Osteoblast (primary cell): ENCODE measurements around the gene ING4. TPM values are rescaled to one million over a fixed set of nuclear protein-coding genes. Genes with fewer than 3 reads are reported as not detected.

ENCODE experiments used
- DNase-seq: peaks from one replicate; pipeline ENCODE4 v3.0.0; 2011; ENCODE audit warnings: low spot score, mixed read lengths; ENCODE audit not compliant: insufficient read length; ENCODE audit errors: missing footprints
- H2AFZ ChIP-seq: 2 replicates; pipeline ENCODE4 v1.6.0; 2011; ENCODE audit warnings: mild to moderate bottlenecking, low read length
- H3K27ac ChIP-seq: 2 replicates; pipeline ENCODE4 v1.5.1; 2011; ENCODE audit warnings: mild to moderate bottlenecking, low read depth, low read length, moderate library complexity
- H3K27me3 ChIP-seq: 2 replicates; pipeline ENCODE4 v1.6.0; 2012; ENCODE audit warnings: mild to moderate bottlenecking, control low read depth, inconsistent platforms, low read length, moderate library complexity; ENCODE audit not compliant: insufficient read depth
- H3K36me3 ChIP-seq: 2 replicates; pipeline ENCODE4 v1.5.1; 2011; ENCODE audit warnings: mild to moderate bottlenecking, low read length, control low read depth, moderate library complexity; ENCODE audit not compliant: insufficient read depth
- H3K4me1 ChIP-seq: 2 replicates; pipeline ENCODE4 v1.5.1; 2011; ENCODE audit warnings: mild to moderate bottlenecking, low read length, control low read depth, moderate library complexity; ENCODE audit not compliant: insufficient read depth
- H3K4me2 ChIP-seq: 2 replicates; pipeline ENCODE4 v1.6.0; 2011; ENCODE audit warnings: mild to moderate bottlenecking, low read length; ENCODE audit not compliant: insufficient read depth
- H3K4me3 ChIP-seq: fragments of 200-600 bp; sonication (generic); 3 replicates; pipeline ENCODE4 v1.5.1; 2012; ENCODE audit warnings: mild to moderate bottlenecking, low read length, inconsistent platforms; ENCODE audit not compliant: insufficient read depth
- H3K79me2 ChIP-seq: 2 replicates; pipeline ENCODE4 v1.6.0; 2012; ENCODE audit warnings: mild to moderate bottlenecking, low read length, control low read depth, inconsistent platforms; ENCODE audit not compliant: insufficient read depth
- H3K9me3 ChIP-seq: 2 replicates; pipeline ENCODE4 v1.5.1; 2011; ENCODE audit warnings: low read depth, low read length, control low read depth
- H4K20me1 ChIP-seq: 2 replicates; pipeline ENCODE4 v1.6.0; 2012; ENCODE audit warnings: mild to moderate bottlenecking, low read length, control low read depth; ENCODE audit not compliant: insufficient read depth
- total RNA-seq: library from RNA; depleted of rRNA; stranded (reverse); fragments of >200 nt; gene quantifications from 2 replicates; pipeline ENCODE4 v1.2.3, GENCODE V29; 2012
- TF ChIP-seq, protein P1 (sequence below): IDR thresholded peaks from 2 replicates; pipeline ENCODE4 v1.5.1; 2011; ENCODE audit warnings: mild to moderate bottlenecking, low read depth, low read length, moderate library complexity; ENCODE audit errors: extremely low read depth

ING4 gene
- total RNA-seq, 1 donor: 53.6 TPM

- Histone ChIP-seq H3K9me3 (no peaks in the 10 kb centered on the region), H3K36me3 (no peaks in the 10 kb centered on the region), H3K27ac (no peak overlapping the region), H3K4me1 (peaks cover 16% of the 10 kb centered on the region), H2AFZ (no peak overlapping the region), H3K27me3 (peaks cover 3% of the 10 kb centered on the region), H3K79me2 (peaks cover 23% of the 10 kb centered on the region), H3K4me2 (no peak overlapping the region), H4K20me1 (peaks cover 2% of the 10 kb centered on the region), H3K4me3 (no peak overlapping the region)
- DNase-seq: no peak
- TF ChIP-seq, protein P1, sequence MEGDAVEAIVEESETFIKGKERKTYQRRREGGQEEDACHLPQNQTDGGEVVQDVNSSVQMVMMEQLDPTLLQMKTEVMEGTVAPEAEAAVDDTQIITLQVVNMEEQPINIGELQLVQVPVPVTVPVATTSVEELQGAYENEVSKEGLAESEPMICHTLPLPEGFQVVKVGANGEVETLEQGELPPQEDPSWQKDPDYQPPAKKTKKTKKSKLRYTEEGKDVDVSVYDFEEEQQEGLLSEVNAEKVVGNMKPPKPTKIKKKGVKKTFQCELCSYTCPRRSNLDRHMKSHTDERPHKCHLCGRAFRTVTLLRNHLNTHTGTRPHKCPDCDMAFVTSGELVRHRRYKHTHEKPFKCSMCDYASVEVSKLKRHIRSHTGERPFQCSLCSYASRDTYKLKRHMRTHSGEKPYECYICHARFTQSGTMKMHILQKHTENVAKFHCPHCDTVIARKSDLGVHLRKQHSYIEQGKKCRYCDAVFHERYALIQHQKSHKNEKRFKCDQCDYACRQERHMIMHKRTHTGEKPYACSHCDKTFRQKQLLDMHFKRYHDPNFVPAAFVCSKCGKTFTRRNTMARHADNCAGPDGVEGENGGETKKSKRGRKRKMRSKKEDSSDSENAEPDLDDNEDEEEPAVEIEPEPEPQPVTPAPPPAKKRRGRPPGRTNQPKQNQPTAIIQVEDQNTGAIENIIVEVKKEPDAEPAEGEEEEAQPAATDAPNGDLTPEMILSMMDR: no peak
Measured at GRCh38 chr12:6692888-6693287, 30.0 kb upstream of the ING4 start.

DNA sequence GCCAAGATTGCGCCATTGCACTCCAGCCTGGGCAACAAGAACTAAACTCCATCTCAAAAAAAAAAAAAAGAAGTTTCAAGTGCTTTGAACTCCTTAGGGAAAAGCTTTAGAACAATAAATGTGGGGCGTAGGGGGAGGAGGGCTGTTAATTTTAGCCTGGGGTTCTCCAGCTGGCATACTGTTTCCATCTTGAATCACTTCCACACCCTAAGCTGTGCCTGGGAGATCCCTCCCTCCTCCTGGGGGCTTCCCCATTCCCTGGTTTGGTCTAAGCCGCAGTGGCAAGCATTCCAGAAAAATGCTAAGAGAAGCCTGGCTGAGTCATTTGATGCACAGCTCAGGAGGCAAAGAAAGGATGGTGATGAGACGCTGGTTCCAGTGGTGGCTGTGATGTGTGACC, 28.6 kb upstream of the ING4 start:
- H3K27me3 ChIP-seq: no peaks in the 10 kb centered on the region
- H3K79me2 ChIP-seq: peaks cover 37% of the 10 kb centered on the region
- peak; percentile 93 for DNase-seq
- H3K9me3 ChIP-seq: no peaks in the 10 kb centered on the region
- H4K20me1 ChIP-seq: peaks cover 11% of the 10 kb centered on the region
- H3K4me3 ChIP-seq: no peak overlapping the region
- no peaks in the 10 kb centered on the region for H3K36me3 ChIP-seq
- peak overlapping the region; percentile 13 for H3K27ac ChIP-seq
- TF ChIP-seq, protein P1: no peak
- H3K4me2 ChIP-seq: peak overlapping the region; percentile 35
- H3K4me1 ChIP-seq: peaks cover 30% of the 10 kb centered on the region
- H2AFZ ChIP-seq: peak overlapping the region; percentile 26

- Histone ChIP-seq H3K4me2 (peak within 1 kb of the TSS; percentile 85), H2AFZ (peak within 1 kb of the TSS; percentile 83), H3K4me3 (peak within 1 kb of the TSS; percentile 78), H3K27ac (peak within 1 kb of the TSS; percentile 81), H3K36me3 (peaks cover 3% of the 10 kb centered on the region), H3K4me1 (peaks cover 32% of the 10 kb centered on the region), H3K79me2 (peaks cover 59% of the 10 kb centered on the region), H3K27me3 (no peaks in the 10 kb centered on the region), H4K20me1 (peaks cover 19% of the 10 kb centered on the region), H3K9me3 (no peaks in the 10 kb centered on the region)
- peak; percentile 98 for DNase-seq
- TF ChIP-seq, protein P1: peak; percentile 12
Measured at GRCh38 chr12:6688999-6689882, 26.3 kb upstream of the ING4 start, which contains the start of gene ZNF384. ZNF384 (minus strand) TSS chr12:6689375; CDS start chr12:6679520, 9,855 bp downstream.

DNA sequence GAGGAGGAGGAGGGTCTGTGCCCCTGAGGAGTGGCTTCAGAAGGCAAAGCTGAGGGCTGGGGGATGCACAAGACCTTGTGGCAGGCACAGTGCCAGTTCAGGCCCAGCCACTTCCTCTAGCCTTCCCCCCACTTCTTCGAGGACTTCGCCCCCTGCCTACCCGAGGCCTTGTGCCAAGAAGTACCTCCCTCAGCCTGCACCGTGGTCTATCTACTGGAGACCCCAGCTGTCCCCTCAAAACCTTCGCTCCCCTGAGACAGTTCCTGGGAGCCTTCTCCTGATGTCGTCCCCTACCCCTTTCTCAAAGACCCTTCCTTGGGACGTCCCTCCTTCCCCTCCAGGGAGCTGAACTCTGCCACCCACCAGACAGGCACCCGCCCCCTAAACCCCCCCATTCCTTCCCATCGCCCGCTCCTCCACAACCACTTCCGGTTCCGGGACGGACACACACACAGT, 25.7 kb upstream of the ING4 start:
- Histone ChIP-seq H2AFZ (peak overlapping the region; percentile 75), H3K4me1 (peaks cover 32% of the 10 kb centered on the region)

More for the DNA sequence above, 25.7 kb upstream of the ING4 start:
- Histone ChIP-seq H3K27ac (peak overlapping the region; percentile 81), H4K20me1 (peaks cover 19% of the 10 kb centered on the region), H3K79me2 (peaks cover 66% of the 10 kb centered on the region), H3K27me3 (no peaks in the 10 kb centered on the region), H3K36me3 (peaks cover 3% of the 10 kb centered on the region), H3K4me3 (peak overlapping the region; percentile 78), H3K9me3 (no peaks in the 10 kb centered on the region), H3K4me2 (peak overlapping the region; percentile 85)
- DNase-seq: no peak
- TF ChIP-seq, protein P1: no peak
